GM12891 (cell line): ENCODE results near the gene SCARF2.

Experiments
- PAX5 ChIP-seq: IDR thresholded peaks from 2 replicates; pipeline ENCODE4 v1.6.1; 2011; ENCODE audit warnings: low read length, moderate library complexity, mild to moderate bottlenecking; ENCODE audit not compliant: insufficient read depth, severe bottlenecking
- POLR2A ChIP-seq: IDR thresholded peaks from 2 replicates; pipeline ENCODE4 v1.6.1; 2011; ENCODE audit warnings: low read depth, low read length, control low read depth
- POLR2AphosphoS5 ChIP-seq: IDR thresholded peaks from 2 replicates; pipeline ENCODE4 v1.6.1; 2011; ENCODE audit warnings: low read depth, low read length, control low read depth
- TAF1 ChIP-seq: IDR thresholded peaks from 2 replicates; pipeline ENCODE4 v1.6.1; 2011; ENCODE audit warnings: low read depth, low read length, control low read depth

- TF ChIP-seq TAF1 (no peak), PAX5 (no peak), POLR2AphosphoS5 (no peak), POLR2A (no peak)
Observed at GRCh38 chr22:20405291-20405930, 32.2 kb downstream of the SCARF2 start.
